Stimulated activated CD4-positive, alpha-beta T cell treated with anti-CD3 and anti-CD28 coated beads, TNF-alpha, amount 100 ng/mL, for 24 hours (primary cell): ENCODE results near the gene CHFR.
"Not testable (repeated sequence)": the region's sequence is repeated elsewhere in the genome, so short reads cannot be mapped to it uniquely, and the experiment has no call there.

ENCODE experiments used
- DNase-seq, 3 experiments: peaks; one replicate each; pipeline ENCODE4 v3.0.0-alpha.2; 2020; ENCODE audit warnings: low read depth in 3 of 3

The CHFR gene

GRCh38 chr12:132874175-132874574 lies 13.2 kb downstream of the CHFR start:
- no peak for DNase-seq

GRCh38 chr12:132873724-132874123 lies 13.7 kb downstream of the CHFR start:
- peak in 1 of 3 experiments; percentile 7 for DNase-seq

DNA sequence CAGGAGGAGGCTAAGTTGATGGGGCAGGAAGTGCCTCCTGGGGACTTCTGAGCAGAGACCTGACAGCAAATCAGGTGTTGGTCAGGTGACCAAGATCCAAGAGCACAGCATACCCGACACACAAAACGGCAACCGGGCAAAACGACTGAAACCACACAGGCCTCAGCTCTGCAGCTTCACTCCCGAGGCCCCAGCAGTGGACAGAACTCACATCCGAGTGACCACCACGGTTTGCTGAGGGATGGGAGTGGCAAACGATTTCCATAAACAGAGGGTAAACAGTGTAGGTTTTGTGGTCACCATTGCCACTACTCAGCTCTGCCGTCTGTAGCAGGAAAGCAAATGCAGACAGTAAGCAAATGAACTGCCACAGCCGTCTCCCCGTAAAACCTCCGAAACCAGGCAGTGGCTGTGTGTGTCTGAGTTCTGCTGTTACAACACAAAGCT lies 14.4 kb downstream of the CHFR start:
- peak in 1 of 3 experiments; percentile 25 for DNase-seq

DNA sequence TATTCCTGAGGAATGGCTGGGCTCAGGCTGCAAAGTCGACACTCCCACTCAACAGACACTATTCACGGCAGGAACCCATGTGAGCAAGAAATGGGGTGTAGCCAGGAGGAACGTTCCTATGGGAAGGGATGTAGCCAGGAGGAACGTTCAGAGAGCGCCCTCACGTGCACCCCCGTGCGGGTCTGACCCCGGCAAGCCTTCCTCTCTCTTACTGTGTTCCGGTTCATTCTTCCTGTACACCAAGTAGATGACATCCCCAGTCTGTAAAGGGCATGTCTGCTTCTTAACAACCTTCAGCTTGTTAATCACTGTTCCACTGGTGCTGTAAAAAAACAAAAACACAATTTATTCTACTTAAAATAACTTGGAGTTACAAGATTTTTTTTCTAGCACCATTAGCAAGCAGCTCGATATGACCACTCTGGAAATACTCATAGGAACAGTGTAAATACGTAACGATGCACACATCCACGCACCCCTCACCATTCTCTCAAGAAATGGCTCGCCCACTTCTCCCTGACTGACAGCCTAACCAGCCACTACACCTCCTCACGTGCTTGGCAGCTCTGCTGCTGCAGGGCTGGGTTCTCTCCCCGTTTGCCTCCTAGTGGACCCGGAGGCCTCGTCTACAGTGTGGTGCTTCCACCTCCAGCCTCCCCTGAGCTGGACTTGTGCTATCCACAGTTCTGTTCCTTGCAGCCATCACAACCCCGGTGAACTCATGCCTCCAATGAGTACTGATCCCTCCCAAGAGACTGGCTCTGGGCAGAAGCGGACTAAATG lies 15.1 kb downstream of the CHFR start:
- DNase-seq, result no peak

DNA sequence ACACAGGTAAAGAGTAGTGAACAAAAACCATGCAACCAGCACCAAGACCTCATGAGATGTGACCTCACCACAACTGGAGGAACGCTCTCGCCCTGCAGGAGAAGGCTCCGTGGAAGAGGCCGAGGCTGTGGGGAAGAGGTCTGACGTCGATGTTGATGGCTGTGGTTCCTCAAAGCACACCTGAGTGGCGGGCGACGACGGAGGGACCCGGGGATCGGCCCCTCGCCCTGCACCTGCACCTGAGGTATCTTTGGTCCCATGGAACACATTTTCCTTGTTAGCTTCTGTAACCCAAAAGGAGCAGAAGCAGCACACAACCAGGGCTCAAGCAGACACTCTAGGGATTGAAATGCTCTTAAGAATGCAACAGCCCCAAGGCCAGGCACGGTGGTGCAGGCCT lies 17.9 kb downstream of the CHFR start:
- DNase-seq, result no peak

DNA sequence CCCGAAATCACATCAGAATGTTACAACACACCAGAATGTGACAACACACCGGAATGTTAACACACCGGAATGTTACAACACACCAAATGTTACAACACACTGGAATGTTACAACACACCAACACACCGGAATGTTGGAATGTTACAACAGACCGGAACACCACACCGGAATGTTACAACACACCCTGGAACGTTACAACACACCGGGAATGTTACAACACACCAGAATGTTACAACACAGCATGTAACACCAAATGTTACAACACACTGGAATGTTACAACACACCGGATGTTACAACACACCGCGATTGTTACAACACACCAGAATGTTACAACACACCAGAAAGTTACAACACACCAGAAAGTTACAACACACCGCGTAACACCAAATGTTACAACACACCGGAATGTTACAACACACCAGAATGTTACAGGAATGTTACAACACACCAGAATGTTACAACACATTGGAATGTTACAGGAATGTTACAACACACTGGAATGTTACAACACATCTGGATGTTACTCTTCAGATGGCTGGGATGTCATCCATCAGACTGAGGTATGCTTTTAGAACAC lies 21.1 kb downstream of the CHFR start:
- no peak for DNase-seq

GRCh38 chr12:132861558-132861957 lies 25.8 kb downstream of the CHFR start:
- no peak for DNase-seq

GRCh38 chr12:132858718-132859266 lies 28.6 kb downstream of the CHFR start:
- DNase-seq, result no peak

DNA sequence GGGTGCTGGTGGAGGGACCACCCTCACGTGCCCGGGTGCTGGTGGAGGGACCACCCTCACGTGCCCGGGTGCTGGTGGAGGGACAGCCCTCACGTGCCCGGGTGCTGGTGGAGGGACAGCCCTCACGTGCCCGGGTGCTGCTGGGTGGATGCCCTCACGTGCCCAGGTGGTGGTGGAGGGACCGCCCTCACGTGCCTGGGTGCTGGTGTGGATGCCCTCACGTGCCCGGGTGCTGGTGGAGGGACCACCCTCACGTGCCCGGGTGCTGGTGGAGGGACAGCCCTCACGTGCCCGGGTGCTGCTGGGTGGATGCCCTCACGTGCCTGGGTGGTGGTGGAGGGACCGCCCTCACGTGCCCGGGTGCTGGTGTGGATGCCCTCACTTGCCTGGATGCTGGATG lies 30.4 kb downstream of the CHFR start:
- DNase-seq, result not testable (repeated sequence)

DNA sequence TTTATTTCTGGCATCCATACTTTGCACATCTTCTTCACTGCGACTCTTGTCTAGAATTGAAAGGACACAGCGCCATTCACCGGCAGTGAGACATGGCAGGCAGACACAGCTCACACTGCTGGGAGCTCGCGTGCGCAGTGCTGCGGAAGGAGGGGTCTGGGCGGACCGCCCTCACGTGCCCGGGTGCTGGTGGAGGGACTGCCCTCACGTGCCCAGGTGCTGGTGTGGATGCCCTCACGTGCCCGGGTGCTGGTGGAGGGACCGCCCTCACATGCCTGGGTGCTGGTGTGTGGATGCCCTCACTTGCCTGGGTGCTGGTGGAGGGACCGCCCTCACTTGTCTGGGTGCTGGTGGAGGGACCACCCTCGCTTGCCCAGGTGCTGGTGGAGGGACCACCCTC lies 30.8 kb downstream of the CHFR start:
- no peak for DNase-seq

DNA sequence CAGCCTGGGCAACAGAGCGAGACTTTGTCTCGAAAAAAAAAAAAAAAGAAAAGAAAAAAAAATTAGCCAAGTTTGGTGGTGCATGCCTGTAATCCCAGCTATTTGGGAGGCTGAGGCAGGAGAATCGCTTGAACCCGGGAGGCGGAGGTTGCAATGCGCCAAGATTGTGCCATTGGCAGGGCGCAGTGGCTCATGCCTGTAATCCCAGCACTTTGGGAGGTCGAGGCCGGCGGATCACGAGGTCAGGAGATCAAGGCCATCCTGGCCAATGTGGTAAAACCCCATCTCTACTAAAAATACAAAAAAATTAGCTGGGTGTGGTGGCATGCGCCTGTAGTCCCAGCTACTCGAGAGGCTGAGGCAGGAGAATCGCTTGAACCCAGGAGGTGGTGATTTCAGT lies 32.2 kb downstream of the CHFR start:
- DNase-seq, result not testable (repeated sequence)

DNA sequence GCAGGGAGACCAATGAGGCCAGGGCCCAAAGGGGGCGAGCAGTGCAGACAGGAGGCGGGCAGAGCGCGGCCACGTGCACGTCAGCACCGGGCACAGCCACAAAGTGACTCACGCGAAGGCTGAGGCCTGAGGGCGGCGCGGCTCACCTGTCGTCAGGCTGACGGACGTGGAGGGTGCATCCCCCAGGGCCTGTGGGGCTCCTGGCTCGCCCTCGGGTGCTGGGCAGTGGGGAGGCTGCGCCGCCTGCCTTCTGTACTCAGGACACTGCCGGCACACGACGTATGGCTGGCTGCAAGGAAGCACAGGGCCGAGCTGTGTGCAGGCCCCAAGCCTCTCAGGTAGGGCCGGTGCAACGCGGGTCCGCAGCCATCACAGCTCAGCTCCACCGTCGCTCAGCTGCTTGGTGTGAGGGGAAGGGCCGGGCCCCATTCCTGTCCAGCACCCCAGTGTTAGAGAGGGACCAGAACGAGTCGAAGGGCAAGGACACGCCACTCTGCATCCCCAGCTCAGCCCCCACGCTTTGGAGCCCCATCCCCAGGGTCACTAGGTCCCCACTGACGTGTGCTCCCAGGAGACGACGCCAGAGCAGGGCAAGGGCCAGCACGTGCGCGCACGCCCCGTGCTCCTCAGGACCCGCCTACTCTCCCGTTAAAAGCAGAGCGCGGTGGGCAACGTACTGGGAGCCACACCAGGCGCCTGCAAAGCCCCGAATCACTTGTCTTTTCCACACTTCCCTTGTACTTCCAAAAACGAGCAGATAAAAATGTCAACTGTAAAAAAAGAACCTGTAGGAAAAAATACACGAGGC lies 33.9 kb downstream of the CHFR start:
- DNase-seq, result no peak

DNA sequence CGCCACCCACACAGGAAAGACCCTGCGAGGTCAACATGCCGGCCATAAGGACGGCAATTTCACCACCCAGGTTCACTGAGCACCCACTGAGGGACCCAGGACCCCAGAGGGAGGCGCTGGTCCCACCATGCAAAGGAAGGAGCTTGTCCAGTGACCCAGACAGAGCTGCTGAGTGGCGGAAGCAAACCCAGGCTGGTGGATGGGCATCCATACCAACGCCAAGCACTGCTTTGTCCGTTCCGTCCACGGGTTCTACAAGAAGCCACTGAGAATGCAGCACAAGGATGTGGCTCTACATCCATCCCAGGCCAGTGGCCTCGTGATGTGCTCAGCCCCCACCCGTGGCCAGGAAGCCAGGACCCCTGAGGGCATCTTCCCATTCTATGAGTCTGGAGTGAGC lies 34.9 kb downstream of the CHFR start:
- no peak for DNase-seq

- DNase-seq, result no peak
Observed at GRCh38 chr12:132851465-132851864, 35.9 kb downstream of the CHFR start.

DNA sequence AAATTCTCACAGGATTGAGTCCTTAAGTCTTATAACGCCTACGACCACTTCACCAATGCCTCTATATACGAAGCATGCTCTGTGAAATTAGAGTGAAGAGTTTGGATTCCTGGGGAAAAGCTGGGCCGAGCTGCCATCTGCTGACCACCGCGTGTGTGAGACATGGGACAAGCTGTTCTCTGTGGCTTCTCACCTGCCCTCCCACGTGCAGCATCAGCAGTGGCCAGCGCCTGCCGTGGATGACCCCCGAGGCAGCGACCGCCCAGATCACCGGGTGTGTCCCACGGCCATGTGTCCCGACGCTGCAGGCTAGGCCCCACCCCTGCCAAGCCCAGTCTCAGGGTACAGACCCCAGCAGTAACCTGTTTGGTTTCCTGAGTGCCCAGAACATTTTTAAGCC lies 37.1 kb downstream of the CHFR start:
- no peak for DNase-seq

DNA sequence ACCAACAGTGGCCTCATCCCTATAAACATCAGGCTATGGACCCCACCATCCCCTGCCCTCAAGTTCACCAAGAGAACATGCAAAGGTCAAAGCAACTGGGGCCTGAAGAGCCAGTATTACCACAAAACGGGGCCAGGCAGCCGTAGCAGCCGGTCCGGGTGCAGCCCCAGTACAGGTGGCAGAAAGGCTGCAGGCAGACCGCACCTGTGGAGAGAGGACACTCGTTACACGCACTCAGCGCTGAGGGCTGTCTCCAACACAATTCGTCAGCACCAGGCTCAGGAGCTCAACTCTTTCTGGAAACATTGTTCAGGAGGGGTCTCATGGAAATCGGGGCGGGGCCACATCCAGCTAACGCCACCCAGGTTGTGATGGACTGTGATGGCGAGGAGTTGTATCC lies 38.9 kb downstream of the CHFR start:
- no peak for DNase-seq

DNA sequence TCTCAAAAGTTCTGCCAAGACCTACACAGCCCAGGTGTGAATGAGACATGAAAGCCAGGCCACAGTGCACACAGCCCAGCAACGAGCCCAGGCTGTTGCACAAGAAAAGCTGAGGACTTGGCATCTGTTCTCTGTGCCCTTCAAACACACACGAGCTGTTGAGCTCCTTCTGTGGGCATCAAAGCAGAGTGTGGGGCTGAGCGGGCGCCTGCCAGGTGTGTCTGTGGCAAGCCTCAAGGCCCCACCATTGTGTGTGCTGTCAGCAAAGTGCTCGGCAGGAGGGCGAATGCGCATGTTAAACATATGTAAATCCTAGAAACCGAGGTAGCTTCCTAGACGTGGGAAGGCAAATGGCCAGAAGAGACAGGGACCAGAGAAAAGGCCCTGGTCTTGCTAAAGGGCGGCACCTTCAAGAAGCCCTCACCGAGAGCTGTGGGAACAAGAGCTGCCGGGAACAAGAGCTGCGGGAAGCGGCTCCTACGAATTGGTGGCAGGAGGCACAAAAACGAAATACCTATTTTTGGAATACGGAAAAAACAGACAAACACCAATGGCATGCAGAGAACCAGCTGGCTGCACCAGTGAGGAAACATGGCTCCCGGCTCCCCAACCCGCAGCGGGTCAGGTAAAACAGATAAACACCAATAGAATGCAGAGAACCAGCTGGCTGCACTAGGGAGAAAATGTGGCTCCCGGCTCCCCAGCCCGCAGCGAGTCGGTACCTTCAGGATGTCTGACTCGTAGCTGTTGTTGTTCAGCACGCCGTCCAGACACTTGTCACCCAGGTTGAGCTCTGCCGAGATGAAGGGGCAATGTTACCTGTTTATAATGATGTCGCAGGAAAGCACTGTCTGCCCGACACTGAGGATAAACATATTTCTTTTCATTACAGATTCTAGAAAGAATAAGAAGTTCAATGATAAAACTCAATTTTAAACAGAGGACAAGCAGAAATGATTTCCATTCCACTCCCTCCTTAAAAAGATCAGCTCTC lies 39.7 kb downstream of the CHFR start:
- no peak for DNase-seq

DNA sequence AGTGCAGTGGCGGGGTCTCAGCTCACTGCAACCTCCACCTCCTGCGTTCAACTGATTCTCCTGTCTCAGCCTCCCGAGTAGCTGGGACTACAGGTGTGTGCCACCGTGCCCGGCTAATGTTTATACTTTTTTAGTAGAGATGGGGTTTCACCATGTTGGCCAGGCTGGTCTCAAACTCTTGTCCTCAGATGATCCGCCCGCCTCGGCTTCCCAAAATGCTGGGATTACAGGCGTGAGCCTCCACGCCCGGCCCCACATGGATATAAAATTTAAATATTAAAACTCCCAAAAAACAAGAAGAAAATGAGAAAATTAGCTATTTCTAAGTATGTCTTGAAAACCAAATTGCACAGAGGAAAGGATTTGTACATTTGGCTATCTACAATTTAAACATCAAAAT lies 42.7 kb downstream of the CHFR start:
- DNase-seq, result not testable (repeated sequence)

DNA sequence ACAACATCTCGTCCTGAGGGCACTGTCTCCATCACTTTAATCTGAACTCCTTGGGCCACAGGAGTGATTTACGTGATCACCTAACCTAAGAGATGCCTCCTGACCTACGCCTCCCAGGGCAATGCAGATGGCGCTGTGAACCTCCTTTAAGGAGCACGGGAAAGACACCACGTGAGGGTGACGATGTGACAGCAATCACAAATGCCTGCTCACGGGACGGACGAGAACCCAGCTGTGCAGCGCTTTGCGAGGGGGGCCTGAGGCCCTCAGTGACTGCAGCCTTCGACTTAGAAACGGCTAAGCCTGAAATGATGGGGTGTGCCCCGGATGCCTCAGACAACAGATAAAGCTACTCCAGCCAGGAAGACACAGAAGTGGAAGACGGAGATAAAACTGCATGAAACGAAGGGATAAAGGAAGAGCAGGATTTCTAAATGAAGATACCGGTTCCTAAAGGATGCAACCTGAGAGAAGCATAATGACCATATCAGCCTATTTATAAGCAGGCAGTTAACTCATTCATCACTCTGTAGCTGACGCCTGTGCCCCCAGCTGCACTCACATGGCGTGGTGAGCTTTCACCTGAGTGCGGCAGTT lies 44.9 kb downstream of the CHFR start:
- no peak for DNase-seq

DNA sequence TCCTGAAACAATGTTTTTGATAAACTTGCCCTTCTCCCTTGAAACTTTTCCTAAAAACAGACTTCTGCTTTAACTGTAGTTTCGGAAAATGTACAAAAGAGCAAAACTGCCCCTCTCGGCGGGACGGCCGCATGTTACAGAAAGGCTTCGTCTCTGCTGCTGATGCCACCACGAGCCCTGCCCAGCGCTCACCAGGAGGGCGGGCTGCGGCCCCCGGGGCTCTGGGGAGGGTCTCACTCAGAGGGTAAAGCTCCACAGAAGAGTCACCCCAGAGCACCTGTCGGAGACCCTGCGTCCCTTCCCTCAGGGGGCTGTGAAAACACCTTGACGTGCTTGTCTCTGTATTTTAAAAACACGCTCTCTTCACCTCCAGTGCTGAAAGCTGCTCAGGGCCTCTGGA lies 46.3 kb downstream of the CHFR start:
- no peak for DNase-seq

GRCh38 chr12:132840536-132840935 lies 46.9 kb downstream of the CHFR start:
- no peak for DNase-seq
